Gastrocnemius medialis (tissue), 4 donors: Measurements from ENCODE around the gene COG4. TPM values are rescaled to one million over a fixed set of nuclear protein-coding genes. Genes with fewer than 3 reads are reported as not detected.

Experiments
- ATAC-seq, 2 donors: fragments of 150-250 bp; one replicate each; pipeline ENCODE4 v1.9.1; 2016
- DNase-seq, 2 donors: peaks; one replicate each; pipeline ENCODE4 v3.0.0-alpha.2; 2019
- H3K27ac ChIP-seq, 4 donors: fragments of 200-600 bp; sonication (generic); 1 replicate in 1 of 4; 2 replicates in 3 of 4; pipeline ENCODE4 v1.5.1; 2016 to 2018; ENCODE audit warnings: mild to moderate bottlenecking in 2 of 4, moderate library complexity in 1 of 4
- H3K27me3 ChIP-seq, 3 donors: fragments of 200-600 bp; sonication (generic) in 2 of 3; 1 replicate in 1 of 3; 2 replicates in 2 of 3; pipeline versions ENCODE4 v1.5.1 to v1.6.0; 2016 to 2019; ENCODE audit warnings: mild to moderate bottlenecking in 1 of 3, moderate library complexity in 1 of 3
- H3K36me3 ChIP-seq, 2 donors: fragments of 200-600 bp; sonication (generic) in 1 of 2; one replicate each; pipeline ENCODE4 v1.5.1; 2017 to 2018
- H3K4me1 ChIP-seq, 2 donors: fragments of 200-600 bp; sonication (generic) in 1 of 2; one replicate each; pipeline ENCODE4 v1.5.1; 2016 to 2017; ENCODE audit warnings: mild to moderate bottlenecking in 2 of 2
- H3K4me3 ChIP-seq, 4 donors: fragments of 200-600 bp; sonication (generic) in 3 of 4; 1 replicate in 1 of 4; 2 replicates in 3 of 4; pipeline ENCODE4 v1.5.1; 2016 to 2019; ENCODE audit warnings: mild to moderate bottlenecking in 2 of 4
- H3K9me3 ChIP-seq, 3 donors: fragments of 200-600 bp; sonication (generic) in 2 of 3; 1 replicate in 1 of 3; 2 replicates in 2 of 3; pipeline ENCODE4 v1.5.1; 2016 to 2019
- CTCF ChIP-seq, 5 experiments: fragments of 450-650 bp in 3 of 5; fragments of 200-600 bp in 2 of 5; sonication (generic) in 2 of 5; IDR thresholded peaks in 4 of 5; conservative IDR thresholded peaks in 1 of 5; 1 replicate in 4 of 5; 2 replicates in 1 of 5; pipeline ENCODE4 v1.5.1; 2016 to 2019; ENCODE audit warnings: antibody characterized with exemption in 5 of 5, mild to moderate bottlenecking in 3 of 5, moderate library complexity in 3 of 5
- POLR2A ChIP-seq, 2 donors: fragments of 450-650 bp; IDR thresholded peaks; one replicate each; pipeline ENCODE4 v1.6.1; 2017; ENCODE audit warnings: antibody characterized with exemption in 2 of 2, mild to moderate bottlenecking in 2 of 2, moderate library complexity in 2 of 2
- in situ Hi-C, 4 donors: fragments of 200-750 bp; cut with MboI; loops; one replicate each; pipeline versions ENCODE4 v1.15.0 to v1.8.0; 2017; ENCODE audit warnings: low sequenced_read_pairs in 4 of 4
- intact Hi-C: fragments of 100-400 bp; cut with DNase I; formaldehyde crosslinking; loops from one replicate; pipeline ENCODE4 v1.15.1; 2023; ENCODE audit warnings: low total_unique reads
- total RNA-seq, 4 donors: library from RNA; depleted of rRNA; stranded (reverse); fragments of >200 nt; gene quantifications; one replicate each; pipeline versions ENCODE4 v1.1.0 to v1.2.3, GENCODE V29; 2016

Gene COG4
- total RNA-seq, 4 donors from 2014 or later: 71.8 to 113 (median 82.0) TPM

GRCh38 chr16:70474320-70475053 is 48.9 kb downstream of the COG4 start:
- no peaks in the 10 kb centered on the region for H3K27me3 ChIP-seq
- DNase-seq (no peak), ATAC-seq (no peak)
- peaks cover 0 to 11% of the 10 kb centered on the region in 2 donors for H3K36me3 ChIP-seq
- intact Hi-C loops (loop anchor here (5.0 kb wide), 1 partner anchor 102 kb away; no protein-coding TSS in a partner anchor), in situ Hi-C loops (no loop called here)
- H3K4me3 ChIP-seq: no peak overlapping the region
- H3K27ac ChIP-seq: peak overlapping the region in 1 of 4 donors; percentile 7
- no peaks in the 10 kb centered on the region for H3K9me3 ChIP-seq
- H3K4me1 ChIP-seq: peaks cover 20% of the 10 kb centered on the region in 2 donors
- TF ChIP-seq POLR2A (IDR thresholded peaks at IDR 0.05) (no peak), CTCF (IDR thresholded peaks at IDR 0.05 in 4 of 5, conservative IDR thresholded peaks at IDR 0.05 in 1 of 5) (no peak)

GRCh38 chr16:70473446-70474319 is 49.7 kb downstream of the COG4 start:
- H3K9me3 ChIP-seq: no peaks in the 10 kb centered on the region
- in situ Hi-C loops (no loop called here), intact Hi-C loops (loop anchor here (5.0 kb wide), 1 partner anchor 101 kb away; no protein-coding TSS in a partner anchor)
- no peak overlapping the region for H3K4me3 ChIP-seq
- H3K4me1 ChIP-seq: peaks cover 20 to 22% of the 10 kb centered on the region in 2 donors
- DNase-seq (no peak), ATAC-seq (no peak)
- H3K36me3 ChIP-seq: peaks cover 0 to 6% of the 10 kb centered on the region in 2 donors
- TF ChIP-seq POLR2A (IDR thresholded peaks at IDR 0.05) (no peak), CTCF (IDR thresholded peaks at IDR 0.05 in 4 of 5, conservative IDR thresholded peaks at IDR 0.05 in 1 of 5) (peak in 1 of 5 experiments; percentile 0)
- H3K27me3 ChIP-seq: no peaks in the 10 kb centered on the region
- peak overlapping the region in 3 of 4 donors; percentile 54 to 66 (median 61) for H3K27ac ChIP-seq

- ATAC-seq: peak; percentile 33 to 43
- intact Hi-C loops: loop anchor here (5.0 kb wide), 1 partner anchor 101 kb away; no protein-coding TSS in a partner anchor
Measured at GRCh38 chr16:70472786-70473433, 50.4 kb downstream of the COG4 start.

More at GRCh38 chr16:70472786-70473433, 50.4 kb downstream of the COG4 start:
- H3K27me3 ChIP-seq: no peaks in the 10 kb centered on the region
- peak; percentile 50 to 77 for DNase-seq
- H3K4me3 ChIP-seq: no peak overlapping the region
- peaks cover 0 to 6% of the 10 kb centered on the region in 2 donors for H3K36me3 ChIP-seq
- TF ChIP-seq CTCF (IDR thresholded peaks at IDR 0.05 in 4 of 5, conservative IDR thresholded peaks at IDR 0.05 in 1 of 5) (peak in 2 of 5 experiments; percentile 18 to 33), POLR2A (IDR thresholded peaks at IDR 0.05) (no peak)
- peaks cover 20 to 22% of the 10 kb centered on the region in 2 donors for H3K4me1 ChIP-seq
- no peaks in the 10 kb centered on the region for H3K9me3 ChIP-seq
- in situ Hi-C loops: no loop called here
- H3K27ac ChIP-seq: peak overlapping the region in 3 of 4 donors; percentile 54 to 66 (median 61)
